GM19193 (cell line): Measurements from ENCODE around the gene IL5.

ENCODE experiments used
- POLR2A ChIP-seq: IDR thresholded peaks from 4 replicates; pipeline ENCODE4 v1.6.1; 2011; ENCODE audit not compliant: insufficient read depth, insufficient read length; ENCODE audit errors: extremely low read depth

Gene IL5

GRCh38 chr5:132546108-132546507 is 2.8 kb upstream of the IL5 start:
- TF ChIP-seq POLR2A = no peak

- no peak for TF ChIP-seq POLR2A
Measured at GRCh38 chr5:132540764-132541163, 2.6 kb downstream of the IL5 start.

- TF ChIP-seq POLR2A = no peak
Measured at GRCh38 chr5:132540149-132540548, 3.2 kb downstream of the IL5 start.

GRCh38 chr5:132539716-132540115 is 3.6 kb downstream of the IL5 start:
- no peak for TF ChIP-seq POLR2A

- TF ChIP-seq POLR2A = no peak
Measured at GRCh38 chr5:132530946-132531345, 12.4 kb downstream of the IL5 start.

GRCh38 chr5:132528866-132529634 is 14.3 kb downstream of the IL5 start:
- TF ChIP-seq POLR2A = no peak

GRCh38 chr5:132528021-132528420 is 15.3 kb downstream of the IL5 start:
- TF ChIP-seq POLR2A = no peak

GRCh38 chr5:132526974-132527564 is 16.3 kb downstream of the IL5 start:
- TF ChIP-seq POLR2A = no peak

- TF ChIP-seq POLR2A = no peak
Measured at GRCh38 chr5:132526290-132526973, 16.9 kb downstream of the IL5 start.

- TF ChIP-seq POLR2A = no peak
Measured at GRCh38 chr5:132525299-132525724, 18.0 kb downstream of the IL5 start.

- TF ChIP-seq POLR2A = no peak
Measured at GRCh38 chr5:132510076-132510475, 33.2 kb downstream of the IL5 start.

- no peak for TF ChIP-seq POLR2A
Measured at GRCh38 chr5:132506094-132506692, 37.1 kb downstream of the IL5 start.

GRCh38 chr5:132505641-132506040 is 37.7 kb downstream of the IL5 start:
- TF ChIP-seq POLR2A = no peak

GRCh38 chr5:132504746-132505145 is 38.6 kb downstream of the IL5 start:
- no peak for TF ChIP-seq POLR2A

GRCh38 chr5:132503244-132503643 is 40.1 kb downstream of the IL5 start:
- no peak for TF ChIP-seq POLR2A
